Upper lobe of left lung (tissue), 6 donors: ENCODE measurements around the gene CALM3. TPM values are rescaled to one million over a fixed set of nuclear protein-coding genes. Genes with fewer than 3 reads are reported as not detected.
"Not testable (repeated sequence)": the region's sequence is repeated elsewhere in the genome, so short reads cannot be mapped to it uniquely, and the experiment has no call there.

Source experiments
- ATAC-seq, 2 donors: fragments of 200-7000 bp; cut with Tn5 transposase; one replicate each; pipeline ENCODE4 v1.9.1; 2022; ENCODE audit warnings: mild to moderate bottlenecking in 2 of 2, moderate library complexity in 2 of 2; ENCODE audit not compliant: low FRiP score in 2 of 2
- DNase-seq, 2 donors: peaks; one replicate each; pipeline ENCODE4 v3.0.0-alpha.2; 2019 to 2020
- H3K27ac ChIP-seq, 4 donors: fragments of 200-600 bp; sonication (generic); one replicate each; pipeline ENCODE4 v1.5.1; 2016 to 2019
- H3K27me3 ChIP-seq, 4 donors: fragments of 200-600 bp; sonication (generic); one replicate each; pipeline ENCODE4 v1.5.1; 2017 to 2019
- H3K36me3 ChIP-seq, 4 donors: fragments of 200-600 bp; sonication (generic); one replicate each; pipeline ENCODE4 v1.5.1; 2016 to 2019
- H3K4me1 ChIP-seq, 4 donors: fragments of 200-600 bp; sonication (generic); one replicate each; pipeline ENCODE4 v1.5.1; 2018 to 2019
- H3K4me3 ChIP-seq, 4 donors: fragments of 200-600 bp; sonication (generic); one replicate each; pipeline ENCODE4 v1.5.1; 2017 to 2019; ENCODE audit warnings: mild to moderate bottlenecking in 2 of 4, moderate library complexity in 1 of 4
- H3K9me3 ChIP-seq, 4 donors: fragments of 200-600 bp; sonication (generic); one replicate each; pipeline ENCODE4 v1.5.1; 2018 to 2019
- EP300 ChIP-seq, 4 donors: sonication (generic); formaldehyde crosslinking; IDR thresholded peaks; one replicate each; pipeline ENCODE4 v1.5.1; 2017; ENCODE audit warnings: antibody characterized with exemption in 4 of 4, control low read depth in 2 of 4
- POLR2A ChIP-seq, 4 donors: fragments of 450-650 bp; IDR thresholded peaks; one replicate each; pipeline ENCODE4 v1.5.1; 2016 to 2017; ENCODE audit warnings: antibody characterized with exemption in 4 of 4, mild to moderate bottlenecking in 2 of 4
- POLR2AphosphoS5 ChIP-seq, 2 donors: sonication (generic); formaldehyde crosslinking; IDR thresholded peaks; one replicate each; pipeline ENCODE4 v1.5.1; 2017; ENCODE audit warnings: antibody characterized with exemption in 2 of 2
- WGBS, 2 donors: methylation state at CpG; one replicate each; pipeline ENCODE4 v1.1.5; 2017 to 2018; 5-methylcytosine and 5-hydroxymethylcytosine counted together
- total RNA-seq, 6 donors: library from RNA; depleted of rRNA in 4 of 6; stranded (reverse); fragments of >200 nt in 4 of 6; gene quantifications; one replicate each; pipeline versions ENCODE4 v1.1.0 to v1.2.1, GENCODE V29; 2016 to 2021
- TF ChIP-seq, protein P1 (sequence below), 6 experiments: fragments of 450-650 bp in 4 of 6; fragments of 200-600 bp in 2 of 6; sonication (generic) in 2 of 6; IDR thresholded peaks; one replicate each; pipeline ENCODE4 v1.5.1; 2016 to 2019; ENCODE audit warnings: antibody characterized with exemption in 6 of 6
- donor health status: DM: no; HTN: no; CAD: no; lungs with moderate emphysema.
- donor health status: DM: no; HTN: yes; CAD: no; lungs with severe emphysema.

The CALM3 gene
- 100 to 1,000 TPM in 4 of 6 donors, 10 to 100 TPM in 2; 74.4 to 176 (median 123) TPM for total RNA-seq

DNA sequence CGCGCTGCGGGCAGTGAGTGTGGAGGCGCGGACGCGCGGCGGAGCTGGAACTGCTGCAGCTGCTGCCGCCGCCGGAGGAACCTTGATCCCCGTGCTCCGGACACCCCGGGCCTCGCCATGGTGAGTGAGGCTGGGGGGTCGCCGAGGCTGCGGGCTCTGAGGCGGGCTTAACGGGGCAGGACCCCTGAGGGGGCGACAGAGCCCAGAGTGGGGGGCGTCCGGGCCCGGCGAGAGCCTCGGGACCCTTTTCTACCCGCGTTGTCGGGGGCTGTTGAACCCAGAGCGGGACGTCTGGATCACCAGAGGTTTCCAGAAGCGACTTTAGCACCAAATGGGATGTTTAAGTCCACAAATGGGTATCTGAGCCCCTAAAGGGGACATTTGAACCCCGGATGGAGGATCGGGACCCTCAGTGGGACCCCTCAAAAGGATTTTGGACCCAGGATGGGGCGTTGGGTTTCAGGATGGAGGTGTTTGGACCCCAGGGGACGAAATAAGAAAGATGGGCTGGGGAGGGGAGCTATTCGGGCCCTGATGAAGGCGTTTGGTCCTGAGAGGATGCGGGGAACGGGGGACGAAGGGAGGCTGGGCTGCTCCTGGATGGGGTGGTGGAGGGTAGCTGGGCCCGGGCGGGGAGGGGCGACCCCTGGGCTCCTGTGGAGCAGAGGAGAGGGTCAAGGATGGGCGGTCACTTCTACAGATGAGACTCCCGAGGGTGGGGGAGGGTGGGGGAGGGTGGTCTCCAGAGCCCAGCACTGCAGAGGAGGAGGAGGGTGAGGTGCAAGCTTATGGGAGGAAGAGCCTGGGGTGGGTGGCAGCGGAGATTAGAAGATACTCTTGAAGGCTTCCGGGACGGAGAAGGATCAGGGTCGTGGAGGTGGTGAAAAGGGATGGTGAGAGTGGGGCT is at the start of gene CALM3:
CALM3 (plus strand) TSS at position 13 of the 907 bp plus-strand sequence; CDS start at position 118, 105 bp downstream.
- H3K4me1 ChIP-seq: peaks cover 23 to 32% (median 28%) of the 10 kb centered on the region in 4 donors
- DNase-seq (peak in 1 of 2 donors; percentile 81), ATAC-seq (no peak)
- WGBS, 2 donors: 1 to 2% methylated on average over 17 to 31 of the region's 51 CpGs
- peaks cover 0 to 16% (median 14%) of the 10 kb centered on the region in 4 donors for H3K36me3 ChIP-seq
- peak; percentile 40 to 88 (median 76) for TF ChIP-seq POLR2A (IDR thresholded peaks at IDR 0.05)
- TF ChIP-seq, protein P1, sequence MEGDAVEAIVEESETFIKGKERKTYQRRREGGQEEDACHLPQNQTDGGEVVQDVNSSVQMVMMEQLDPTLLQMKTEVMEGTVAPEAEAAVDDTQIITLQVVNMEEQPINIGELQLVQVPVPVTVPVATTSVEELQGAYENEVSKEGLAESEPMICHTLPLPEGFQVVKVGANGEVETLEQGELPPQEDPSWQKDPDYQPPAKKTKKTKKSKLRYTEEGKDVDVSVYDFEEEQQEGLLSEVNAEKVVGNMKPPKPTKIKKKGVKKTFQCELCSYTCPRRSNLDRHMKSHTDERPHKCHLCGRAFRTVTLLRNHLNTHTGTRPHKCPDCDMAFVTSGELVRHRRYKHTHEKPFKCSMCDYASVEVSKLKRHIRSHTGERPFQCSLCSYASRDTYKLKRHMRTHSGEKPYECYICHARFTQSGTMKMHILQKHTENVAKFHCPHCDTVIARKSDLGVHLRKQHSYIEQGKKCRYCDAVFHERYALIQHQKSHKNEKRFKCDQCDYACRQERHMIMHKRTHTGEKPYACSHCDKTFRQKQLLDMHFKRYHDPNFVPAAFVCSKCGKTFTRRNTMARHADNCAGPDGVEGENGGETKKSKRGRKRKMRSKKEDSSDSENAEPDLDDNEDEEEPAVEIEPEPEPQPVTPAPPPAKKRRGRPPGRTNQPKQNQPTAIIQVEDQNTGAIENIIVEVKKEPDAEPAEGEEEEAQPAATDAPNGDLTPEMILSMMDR (IDR thresholded peaks at IDR 0.05): no peak
- H3K9me3 ChIP-seq: no peaks in the 10 kb centered on the region
- H3K4me3 ChIP-seq: peak within 1 kb of the TSS; percentile 76 to 100 (median 98)
- peak within 1 kb of the TSS; percentile 97 to 99 (median 98) for H3K27ac ChIP-seq
- no peaks in the 10 kb centered on the region for H3K27me3 ChIP-seq

DNA sequence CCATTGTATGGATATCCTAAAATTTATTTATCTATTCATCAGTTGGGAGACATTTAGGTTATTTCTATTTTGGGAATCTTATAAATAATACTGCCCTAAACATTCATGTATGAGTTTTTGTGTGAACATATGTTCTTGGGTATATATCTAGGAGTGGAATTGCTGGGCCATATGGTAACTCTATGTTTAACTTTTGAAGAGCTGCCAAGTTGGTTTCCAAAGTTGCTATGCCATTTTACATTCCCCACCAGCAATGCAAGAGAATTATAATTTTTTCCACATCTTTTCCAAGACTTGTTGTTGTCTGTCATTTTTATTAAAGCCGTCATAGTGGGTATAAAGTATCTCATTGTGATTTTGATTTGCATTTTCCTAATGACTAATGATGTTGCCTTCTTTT is 48.2 kb upstream of the CALM3 start:
- no peak for TF ChIP-seq POLR2AphosphoS5 (IDR thresholded peaks at IDR 0.05)
- no peak for TF ChIP-seq EP300 (IDR thresholded peaks at IDR 0.05)
- TF ChIP-seq POLR2A (IDR thresholded peaks at IDR 0.05): no peak
- TF ChIP-seq, protein P1 (IDR thresholded peaks at IDR 0.05): no peak
- no peak overlapping the region for H3K4me3 ChIP-seq
- H3K4me1 ChIP-seq: no peaks in the 10 kb centered on the region
- H3K27me3 ChIP-seq: no peaks in the 10 kb centered on the region
- no peak overlapping the region for H3K27ac ChIP-seq
- no peak for DNase-seq
- WGBS, 2 donors: 92 to 100% methylated on average over 1 of the region's 1 CpG
- no peaks in the 10 kb centered on the region for H3K36me3 ChIP-seq
- peaks cover 0 to 13% (median 9%) of the 10 kb centered on the region in 4 donors for H3K9me3 ChIP-seq
- no peak for ATAC-seq

DNA sequence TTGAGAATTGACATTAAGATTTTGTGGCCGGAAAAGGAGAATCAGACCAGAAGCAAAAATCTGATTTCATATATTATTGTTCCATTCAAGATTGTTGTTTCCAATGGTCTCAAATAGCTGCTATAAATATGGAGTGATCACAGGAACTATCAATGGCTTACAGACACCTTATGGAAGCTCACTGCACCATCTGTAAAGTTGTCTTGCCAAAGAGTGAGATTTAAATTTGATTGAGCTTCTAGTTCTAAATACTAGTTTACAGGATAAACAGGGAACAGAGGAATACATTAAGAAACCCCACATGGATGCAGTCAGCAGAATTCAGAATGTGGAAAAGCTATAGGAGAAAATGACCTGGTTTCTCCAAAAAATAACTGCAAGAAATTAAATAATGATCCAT is 47.0 kb upstream of the CALM3 start:
- Histone ChIP-seq H3K27me3 (no peaks in the 10 kb centered on the region), H3K36me3 (no peaks in the 10 kb centered on the region), H3K4me3 (no peak overlapping the region), H3K4me1 (no peaks in the 10 kb centered on the region), H3K27ac (no peak overlapping the region), H3K9me3 (peaks cover 0 to 13% (median 9%) of the 10 kb centered on the region in 4 donors)
- no peak for TF ChIP-seq EP300 (IDR thresholded peaks at IDR 0.05)
- no peak for TF ChIP-seq POLR2AphosphoS5 (IDR thresholded peaks at IDR 0.05)
- TF ChIP-seq, protein P1 (IDR thresholded peaks at IDR 0.05): no peak
- no peak for TF ChIP-seq POLR2A (IDR thresholded peaks at IDR 0.05)
- WGBS, 2 donors: 92 to 96% methylated on average over 1 of the region's 1 CpG
- no peak for DNase-seq
- ATAC-seq: no peak

DNA sequence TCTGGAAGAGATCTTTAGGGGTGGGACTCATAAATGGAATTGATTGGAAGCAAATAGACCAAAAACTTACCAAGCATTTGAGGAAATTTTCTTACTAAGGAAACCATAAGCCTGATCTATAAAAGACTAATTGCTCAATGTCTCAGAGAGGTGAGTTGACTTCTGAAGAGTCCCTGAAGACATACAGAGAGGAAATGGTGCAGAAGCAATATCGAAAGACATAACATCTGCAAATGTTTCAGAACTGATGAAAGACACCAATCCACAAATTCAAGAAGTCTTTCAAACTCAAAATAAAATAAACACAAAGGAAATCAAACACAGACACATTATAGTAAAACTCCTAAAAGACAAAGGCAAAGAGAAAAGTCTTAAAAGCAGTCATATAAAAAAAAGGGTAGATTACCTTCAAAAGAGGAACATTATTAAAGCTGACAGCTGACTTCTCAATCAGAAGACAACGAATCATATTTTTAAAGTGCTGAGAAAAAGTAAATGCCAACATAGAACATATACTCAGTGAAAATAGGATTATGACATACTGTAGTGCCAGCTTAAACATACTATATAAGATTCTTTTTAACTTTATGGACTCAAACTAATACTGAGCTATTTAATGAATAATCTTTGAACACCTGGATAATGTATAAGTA is 45.4 kb upstream of the CALM3 start:
- ATAC-seq: no peak
- no peaks in the 10 kb centered on the region for H3K4me1 ChIP-seq
- DNase-seq: no peak
- no peak overlapping the region for H3K4me3 ChIP-seq
- H3K27me3 ChIP-seq: no peaks in the 10 kb centered on the region
- TF ChIP-seq POLR2A (IDR thresholded peaks at IDR 0.05) (no peak), EP300 (IDR thresholded peaks at IDR 0.05) (no peak), POLR2AphosphoS5 (IDR thresholded peaks at IDR 0.05) (no peak)
- TF ChIP-seq, protein P1 (IDR thresholded peaks at IDR 0.05): no peak
- H3K36me3 ChIP-seq: no peaks in the 10 kb centered on the region
- 41% methylated on average over 2 of the region's 2 CpGs for WGBS, 2 donors
- peaks cover 0 to 7% (median 5%) of the 10 kb centered on the region in 4 donors for H3K9me3 ChIP-seq
- no peak overlapping the region for H3K27ac ChIP-seq

DNA sequence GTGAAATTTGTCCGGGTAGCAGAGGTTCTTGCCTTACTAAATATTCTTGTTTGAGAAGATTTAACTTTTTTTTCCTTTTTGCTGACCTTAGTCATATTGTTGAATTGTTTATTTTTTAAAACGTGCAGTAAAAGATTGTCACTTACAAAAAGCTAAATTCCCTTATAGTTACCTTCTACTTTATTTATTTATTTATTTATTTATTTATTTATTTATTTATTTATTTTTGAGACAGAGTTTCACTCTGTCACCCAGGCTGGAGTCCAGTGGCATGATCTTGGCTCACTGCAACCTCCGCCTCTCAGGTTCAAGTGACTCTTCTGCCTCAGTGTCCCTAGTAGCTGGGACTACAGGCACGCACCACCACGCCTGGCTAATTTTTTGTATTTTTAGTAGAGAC is 44.7 kb upstream of the CALM3 start:
- not testable (repeated sequence) for H3K4me3 ChIP-seq, H3K27ac ChIP-seq, H3K9me3 ChIP-seq, H3K27me3 ChIP-seq, H3K36me3 ChIP-seq, H3K4me1 ChIP-seq, DNase-seq, ATAC-seq
- 79 to 83% methylated on average over 5 of the region's 5 CpGs for WGBS, 2 donors
